A375 (cell line): Measurements from ENCODE around the gene LAMB2. TPM values are rescaled to one million over a fixed set of nuclear protein-coding genes. Genes with fewer than 3 reads are reported as not detected.

Experiments used
- small RNA-seq: library from RNA; depleted of rRNA; stranded (forward); fragments of <200 nt; gene quantifications from one replicate; pipeline ENCODE3, GENCODE V24; 2014
- total RNA-seq: library from RNA; depleted of rRNA; stranded (reverse); fragments of >200 nt; shearing (Covaris generic); gene quantifications from 2 replicates; pipeline ENCODE4 v1.2.3, GENCODE V29; 2014; rRNA removed

The LAMB2 gene
- 264 and 272 TPM in 2 replicates for total RNA-seq

DNA sequence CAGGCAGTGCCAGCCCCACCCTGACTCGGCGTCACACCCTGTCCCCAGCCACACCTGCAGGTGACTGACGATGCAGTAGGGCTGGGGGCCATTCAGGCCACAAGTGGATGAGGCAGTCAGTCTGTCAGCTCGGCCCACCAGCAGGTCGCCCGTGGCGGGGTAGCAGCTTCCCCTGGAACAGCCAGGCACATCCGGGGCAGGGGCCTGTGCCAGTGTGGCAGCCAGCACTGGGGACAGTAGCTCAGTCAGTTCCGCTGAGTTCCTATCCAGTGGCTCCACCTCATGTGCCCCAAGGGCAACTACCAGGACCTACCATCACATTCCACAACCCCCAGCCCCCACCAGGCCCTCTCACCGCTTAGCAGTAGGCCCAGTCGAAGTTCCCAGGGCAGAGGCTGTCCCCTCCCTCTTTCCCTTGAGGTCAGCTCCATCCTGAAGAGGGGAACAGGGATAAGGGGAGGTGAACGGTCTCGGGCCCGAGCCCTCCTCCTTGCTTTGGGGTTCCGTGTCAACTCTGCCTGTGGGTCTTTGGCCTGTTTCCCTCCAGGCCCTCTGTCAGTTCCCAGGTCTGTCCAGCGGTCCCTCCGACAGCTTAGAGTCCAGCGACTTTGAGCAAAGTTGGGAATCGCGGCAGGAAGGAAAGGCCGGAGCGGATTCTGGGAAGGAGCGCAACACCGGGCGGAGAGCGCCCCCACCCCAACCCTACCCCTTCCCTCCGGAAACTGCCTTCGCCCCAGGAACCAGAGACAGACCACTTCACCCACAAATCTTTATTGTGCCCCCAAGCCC is at the start of gene LAMB2:
LAMB2 (minus strand) TSS at position 614 of the 789 bp plus-strand sequence; CDS start at position 431, 183 bp downstream.

DNA sequence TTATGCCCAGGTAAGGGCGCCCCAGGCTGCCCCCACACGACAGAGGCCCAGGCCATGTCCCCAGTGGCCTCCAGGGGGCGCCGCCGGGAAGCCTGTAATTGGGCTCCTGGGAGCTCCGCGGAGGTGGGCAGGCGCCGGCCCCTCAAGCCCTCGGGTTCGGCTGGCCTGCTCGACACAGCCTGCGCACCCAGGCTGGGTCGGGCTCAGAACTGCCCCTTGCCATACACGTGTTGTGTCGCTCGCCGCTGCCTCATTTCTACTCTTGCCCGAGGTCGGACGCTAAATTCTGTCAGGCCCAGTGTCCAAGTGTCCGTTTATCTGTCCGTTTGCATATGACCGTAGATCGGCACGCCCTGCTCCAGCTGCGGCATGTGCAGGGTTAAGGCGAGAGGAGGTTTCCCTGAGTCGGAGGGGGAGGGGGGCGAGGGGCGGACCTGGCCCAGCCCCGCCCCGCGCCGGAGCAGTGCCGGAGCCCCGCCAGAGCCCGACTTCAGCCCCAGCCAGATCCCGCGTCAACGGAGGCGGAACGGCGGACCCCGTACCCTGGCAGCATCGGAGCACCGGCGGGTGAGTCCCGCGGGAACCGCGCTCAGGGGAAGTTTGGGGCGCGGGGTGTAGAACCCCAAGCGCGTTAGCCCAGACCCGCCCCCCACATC is 38.4 kb upstream of the LAMB2 start, which contains the start of gene KLHDC8B:
KLHDC8B (plus strand) TSS at position 480 of the 656 bp plus-strand sequence. CDS start 1,172 bp downstream, outside the sequence.

DNA sequence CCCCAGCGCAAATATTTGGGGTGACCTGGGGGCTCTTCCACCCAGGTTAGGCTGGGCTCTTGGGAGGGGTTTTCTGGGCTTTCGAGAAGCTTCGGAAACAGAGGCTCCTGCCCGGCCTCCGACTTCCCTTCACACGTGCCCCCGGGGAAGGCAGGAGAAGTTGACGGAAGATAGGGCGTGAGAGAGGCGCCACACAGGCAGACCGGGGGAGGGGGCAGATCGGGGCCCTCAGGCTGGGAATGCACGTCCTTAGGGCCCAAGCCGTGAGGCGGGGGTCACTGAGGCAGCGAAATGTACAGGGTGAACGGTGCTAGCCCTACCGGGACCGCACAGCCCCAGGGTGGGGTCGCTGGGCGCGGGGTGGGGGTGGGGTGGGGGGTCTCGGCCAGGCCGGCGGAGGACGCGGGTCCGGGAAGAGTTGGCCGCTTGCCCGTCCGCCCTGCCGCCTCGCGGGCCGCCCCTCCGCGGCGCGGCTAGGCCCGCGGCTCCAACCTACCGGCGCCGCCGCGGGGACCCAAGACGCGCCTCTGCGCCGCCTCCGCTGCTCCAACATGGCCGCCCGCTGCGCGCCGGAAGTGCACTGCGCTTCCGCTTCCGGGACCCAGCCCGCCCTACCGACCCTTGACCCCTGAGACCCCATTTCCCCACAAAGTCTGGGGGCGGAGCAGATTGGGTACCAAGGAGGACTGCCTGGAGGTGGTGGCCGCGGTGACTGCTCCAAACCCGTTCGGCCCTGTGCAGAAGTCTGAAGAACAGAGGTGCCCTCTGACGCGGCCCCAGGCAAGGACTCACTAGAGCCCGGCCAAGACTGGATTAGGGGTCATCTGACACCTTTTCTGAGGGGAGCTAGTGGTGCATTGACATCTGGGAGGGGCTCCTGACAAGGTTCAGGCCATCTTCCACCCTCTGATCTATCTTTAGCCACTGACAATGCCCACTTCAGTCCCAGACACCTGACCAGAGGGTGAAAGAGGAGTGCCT is 33.2 kb upstream of the LAMB2 start, which contains the start of gene CCDC71:
CCDC71 (minus strand) TSS at position 561 of the 981 bp plus-strand sequence. CDS start 2,123 bp downstream, outside the sequence.

DNA sequence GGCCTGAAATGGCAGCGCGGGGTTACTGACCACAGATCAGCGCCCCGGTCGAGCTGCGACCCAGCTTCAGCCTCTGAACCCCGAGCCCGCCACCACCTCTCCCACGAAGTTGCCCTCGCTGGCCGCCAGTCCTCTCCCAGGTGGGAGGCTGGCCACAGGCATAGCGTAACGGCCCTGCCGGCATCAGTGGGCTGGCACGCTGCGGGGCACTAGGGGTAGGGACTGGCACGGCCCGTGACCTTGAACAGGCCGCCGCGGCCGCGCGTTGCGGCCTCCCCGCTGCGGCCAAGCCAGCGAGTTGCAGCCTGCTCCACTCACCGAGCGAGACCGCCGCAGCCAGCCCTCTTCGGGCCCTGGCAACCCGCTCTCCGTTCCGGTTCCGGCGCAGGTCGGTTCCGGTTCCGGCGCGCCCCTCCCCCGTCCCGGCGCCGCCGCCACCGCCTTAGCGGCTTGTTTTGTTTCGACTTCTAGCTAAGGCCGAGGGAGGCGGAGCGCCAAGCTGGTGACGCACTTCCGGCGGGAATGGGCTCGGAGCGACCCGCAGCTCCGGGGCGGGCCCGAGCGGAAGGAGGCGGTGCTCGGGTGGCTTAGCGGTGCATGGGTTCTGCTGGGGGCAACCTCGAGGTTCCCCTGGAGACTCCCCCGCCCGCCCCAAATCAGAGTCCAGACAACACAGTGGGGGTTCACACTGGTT is 12.3 kb downstream of the LAMB2 start, which contains the start of gene USP19:
USP19 (minus strand) TSS at position 386 of the 694 bp plus-strand sequence. CDS start 1,678 bp downstream, outside the sequence.

DNA sequence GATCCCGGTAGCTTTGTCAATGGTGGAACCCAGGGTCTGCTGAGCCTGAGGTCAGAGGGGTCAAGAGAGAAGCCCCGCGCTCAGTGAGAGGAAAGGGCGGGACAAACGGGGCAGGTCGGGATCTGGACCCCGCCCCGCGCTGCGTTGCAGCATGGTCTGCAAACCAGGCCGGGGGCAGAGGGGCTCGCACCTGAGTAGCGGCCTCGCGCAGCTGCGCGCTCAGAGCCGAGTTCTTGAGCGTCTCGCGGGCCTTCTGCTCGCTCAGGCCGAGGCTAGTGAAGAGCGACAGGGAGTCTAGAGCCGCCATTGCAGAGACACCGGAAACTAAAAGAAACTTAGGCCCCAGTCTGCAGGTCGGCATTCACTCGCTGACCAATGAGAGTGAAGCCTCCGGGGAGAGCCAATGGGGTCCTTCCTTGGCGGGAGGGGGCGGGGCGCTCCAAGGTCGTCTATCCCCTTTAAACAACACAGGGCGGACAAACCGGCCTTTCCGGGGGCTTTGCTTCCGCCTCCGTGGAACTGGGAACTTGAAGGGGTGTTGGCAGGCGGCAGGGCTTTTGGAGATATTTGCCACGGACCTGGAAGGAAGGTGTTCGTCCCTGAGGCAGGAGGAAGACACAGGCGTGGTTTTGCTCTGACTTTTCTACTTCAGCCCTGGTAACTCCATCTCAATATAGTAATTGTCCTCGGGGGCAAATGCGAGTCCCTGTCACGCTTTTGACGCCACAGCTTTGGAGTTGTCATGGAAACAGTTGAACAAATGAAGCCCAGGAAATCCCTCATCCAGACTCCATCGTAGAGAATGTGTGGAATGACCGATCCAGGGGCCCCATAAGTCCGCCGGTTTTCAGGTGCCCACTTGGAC is 28.2 kb downstream of the LAMB2 start, which contains the start of gene QARS1:
QARS1 (minus strand) TSS at position 331 of the 865 bp plus-strand sequence; CDS start at position 307, 24 bp downstream.

DNA sequence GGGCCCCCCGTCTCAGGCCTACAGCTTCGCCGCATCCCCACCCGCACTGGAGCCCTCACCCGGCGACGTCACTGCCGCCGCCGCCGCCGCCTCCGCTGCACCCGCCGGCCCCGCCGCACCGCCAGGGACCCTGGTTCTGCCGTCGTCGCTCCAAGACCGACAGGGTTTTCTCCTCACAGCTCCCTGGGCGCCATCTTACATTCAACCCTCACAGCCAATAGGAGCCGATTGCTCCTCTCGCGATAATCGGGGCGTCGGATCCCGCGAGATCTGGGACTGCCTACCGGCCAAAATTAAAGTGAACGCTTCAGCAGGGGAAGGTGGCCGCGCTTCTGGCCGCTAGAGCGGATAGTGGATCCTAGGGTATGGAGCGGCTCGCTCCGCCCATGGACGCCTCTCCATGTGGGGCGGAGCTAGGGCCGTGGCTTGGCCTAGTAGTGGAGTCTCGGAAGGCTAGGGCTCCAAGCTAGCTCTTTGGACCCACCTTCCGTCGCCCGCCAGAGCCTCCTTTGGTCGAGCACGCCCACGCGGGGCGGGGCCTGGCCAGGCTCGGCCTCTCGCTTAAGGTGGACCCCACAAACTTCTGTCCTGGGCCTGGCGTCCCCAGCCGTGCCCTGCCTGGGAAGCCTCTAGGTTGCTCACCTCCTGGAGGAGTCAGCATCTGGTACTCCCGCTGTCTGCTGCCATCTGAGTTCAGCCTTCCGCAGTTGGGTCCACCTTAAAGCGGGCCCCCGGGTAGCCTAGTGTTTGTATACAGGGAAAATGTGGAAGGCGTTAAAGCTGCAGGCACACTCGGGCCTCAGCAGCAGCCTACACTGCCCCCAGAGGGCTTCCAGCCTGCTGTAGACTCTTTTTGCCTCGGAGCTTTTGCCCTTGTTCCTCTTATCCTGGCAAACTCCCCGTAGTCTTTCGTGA is 38.7 kb downstream of the LAMB2 start, which contains the start of gene QRICH1:
QRICH1 (minus strand) TSS at position 219 of the 915 bp plus-strand sequence. CDS start 17,054 bp downstream, outside the sequence.

Small RNAs within 50 kb of the gene (small RNA-seq; reads per million reads assigned to genes)
- not detected for gene RN7SL182P

Other genes with a start within 250 kb of the LAMB2 start
- gene SLC25A20, start 234.2 kb downstream of the LAMB2 start, total RNA-seq, result 14.3 and 19.3 TPM in 2 replicates
- 180 and 214 TPM in 2 replicates for gene ARIH2, start 214.2 kb downstream of the LAMB2 start, total RNA-seq
- gene P4HTM, start 142.8 kb downstream of the LAMB2 start, total RNA-seq, result not detected in 2 replicates
- gene WDR6, start 125.7 kb downstream of the LAMB2 start, total RNA-seq, result 87.4 and 91.0 TPM in 2 replicates
- 51.6 and 54.6 TPM in 2 replicates for gene DALRD3, start 114.5 kb downstream of the LAMB2 start, total RNA-seq
- gene NDUFAF3, start 110.9 kb downstream of the LAMB2 start, total RNA-seq, result 188 and 217 TPM in 2 replicates
- gene IMPDH2, start 103.7 kb downstream of the LAMB2 start, total RNA-seq, result 821 and 830 TPM in 2 replicates
- 59.3 and 90.7 TPM in 2 replicates for gene QRICH1, start 39.0 kb downstream of the LAMB2 start, total RNA-seq
- gene QARS1, start 28.3 kb downstream of the LAMB2 start, total RNA-seq, result 274 and 318 TPM in 2 replicates
- gene USP19, start 12.2 kb downstream of the LAMB2 start, total RNA-seq, result 95.6 and 106 TPM in 2 replicates
- 35.7 and 39.9 TPM in 2 replicates for gene CCDC71, start 33.3 kb upstream of the LAMB2 start, total RNA-seq
- 7.1 and 10.3 TPM in 2 replicates for gene KLHDC8B, start 38.5 kb upstream of the LAMB2 start, total RNA-seq
- gene C3orf62, start 144.2 kb upstream of the LAMB2 start, total RNA-seq, result 4.1 and 4.2 TPM in 2 replicates
- gene USP4, start 207.0 kb upstream of the LAMB2 start, total RNA-seq, result 25.0 and 31.7 TPM in 2 replicates
- 431 and 518 TPM in 2 replicates for gene GPX1, start 225.3 kb upstream of the LAMB2 start, total RNA-seq